ENCODE results near the gene WIPF2. TPM values are rescaled to one million over a fixed set of nuclear protein-coding genes. Genes with fewer than 3 reads are reported as not detected.

Gene WIPF2
- total RNA-seq, 2 donors from 2014 or later: 12.6 to 27.0 TPM

DNA sequence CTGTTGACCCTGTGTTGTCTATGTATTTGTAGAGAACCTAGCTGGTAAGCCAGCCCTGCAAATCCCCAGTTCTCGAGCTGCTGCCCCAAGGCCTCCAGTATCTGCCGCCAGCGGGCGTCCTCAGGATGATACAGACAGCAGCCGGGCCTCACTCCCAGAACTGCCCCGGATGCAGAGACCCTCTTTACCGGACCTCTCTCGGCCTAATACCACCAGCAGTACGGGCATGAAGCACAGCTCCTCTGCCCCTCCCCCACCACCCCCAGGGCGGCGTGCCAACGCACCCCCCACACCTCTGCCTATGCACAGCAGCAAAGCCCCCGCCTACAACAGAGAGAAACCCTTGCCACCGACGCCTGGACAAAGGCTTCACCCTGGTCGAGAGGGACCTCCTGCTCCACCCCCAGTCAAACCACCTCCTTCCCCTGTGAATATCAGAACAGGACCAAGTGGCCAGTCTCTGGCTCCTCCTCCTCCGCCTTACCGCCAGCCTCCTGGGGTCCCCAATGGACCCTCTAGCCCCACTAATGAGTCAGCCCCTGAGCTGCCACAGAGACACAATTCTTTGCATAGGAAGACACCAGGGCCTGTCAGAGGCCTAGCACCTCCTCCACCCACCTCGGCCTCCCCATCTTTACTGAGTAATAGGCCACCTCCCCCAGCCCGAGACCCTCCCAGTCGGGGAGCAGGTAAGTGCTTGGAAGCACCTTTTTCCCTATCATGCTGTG, 45.5 kb downstream of the WIPF2 start:
- WGBS: 86% methylated on average over 21 of the region's 21 CpGs
- intact Hi-C loops (cut with DNase I): no loop called here
- TF ChIP-seq, protein P1, sequence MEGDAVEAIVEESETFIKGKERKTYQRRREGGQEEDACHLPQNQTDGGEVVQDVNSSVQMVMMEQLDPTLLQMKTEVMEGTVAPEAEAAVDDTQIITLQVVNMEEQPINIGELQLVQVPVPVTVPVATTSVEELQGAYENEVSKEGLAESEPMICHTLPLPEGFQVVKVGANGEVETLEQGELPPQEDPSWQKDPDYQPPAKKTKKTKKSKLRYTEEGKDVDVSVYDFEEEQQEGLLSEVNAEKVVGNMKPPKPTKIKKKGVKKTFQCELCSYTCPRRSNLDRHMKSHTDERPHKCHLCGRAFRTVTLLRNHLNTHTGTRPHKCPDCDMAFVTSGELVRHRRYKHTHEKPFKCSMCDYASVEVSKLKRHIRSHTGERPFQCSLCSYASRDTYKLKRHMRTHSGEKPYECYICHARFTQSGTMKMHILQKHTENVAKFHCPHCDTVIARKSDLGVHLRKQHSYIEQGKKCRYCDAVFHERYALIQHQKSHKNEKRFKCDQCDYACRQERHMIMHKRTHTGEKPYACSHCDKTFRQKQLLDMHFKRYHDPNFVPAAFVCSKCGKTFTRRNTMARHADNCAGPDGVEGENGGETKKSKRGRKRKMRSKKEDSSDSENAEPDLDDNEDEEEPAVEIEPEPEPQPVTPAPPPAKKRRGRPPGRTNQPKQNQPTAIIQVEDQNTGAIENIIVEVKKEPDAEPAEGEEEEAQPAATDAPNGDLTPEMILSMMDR (IDR thresholded peaks at IDR 0.05): no peak
- TF ChIP-seq POLR2AphosphoS5 (IDR thresholded peaks at IDR 0.05) (no peak), POLR2A (IDR thresholded peaks at IDR 0.05) (no peak)
- peaks cover 0 to 2% of the 10 kb centered on the region in 2 donors for H3K36me3 ChIP-seq
- H3K9me3 ChIP-seq: no peaks in the 10 kb centered on the region
- H3K27me3 ChIP-seq (replicated peaks; ENCODE audit: insufficient read depth): no peaks in the 10 kb centered on the region
- no peak overlapping the region for H3K27ac ChIP-seq
- DNase-seq (ENCODE audit: low spot score): no peak
- no peak overlapping the region for H3K4me3 ChIP-seq
- no peaks in the 10 kb centered on the region for H3K4me1 ChIP-seq (replicated peaks)

DNA sequence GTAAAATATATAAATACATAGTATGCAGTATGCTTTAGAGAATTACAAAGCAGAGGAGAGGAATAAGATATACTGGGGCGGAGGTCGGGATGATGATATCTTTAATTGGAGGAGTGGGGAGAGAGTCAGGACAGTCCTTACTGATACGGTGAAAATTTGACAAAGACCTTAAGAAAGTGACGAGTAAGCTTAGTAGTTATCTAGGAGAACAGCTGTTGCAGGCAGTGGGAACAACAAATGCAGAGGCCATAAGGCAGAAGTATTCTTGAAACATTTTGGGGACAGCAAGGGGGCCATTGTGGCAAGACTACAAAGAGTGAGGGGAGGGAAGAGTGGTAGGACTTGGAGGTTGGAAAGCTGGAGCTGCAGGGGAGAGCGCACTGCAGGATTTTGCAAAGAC, 46.2 kb downstream of the WIPF2 start:
- intact Hi-C loops (cut with DNase I): no loop called here
- peaks cover 0 to 2% of the 10 kb centered on the region in 2 donors for H3K36me3 ChIP-seq
- no peak overlapping the region for H3K27ac ChIP-seq
- H3K27me3 ChIP-seq (replicated peaks; ENCODE audit: insufficient read depth): no peaks in the 10 kb centered on the region
- no peak for TF ChIP-seq POLR2A (IDR thresholded peaks at IDR 0.05)
- H3K9me3 ChIP-seq: no peaks in the 10 kb centered on the region
- WGBS: 86% methylated on average over 5 of the region's 5 CpGs
- no peak overlapping the region for H3K4me3 ChIP-seq
- no peak for DNase-seq (ENCODE audit: low spot score)
- no peaks in the 10 kb centered on the region for H3K4me1 ChIP-seq (replicated peaks)

DNA sequence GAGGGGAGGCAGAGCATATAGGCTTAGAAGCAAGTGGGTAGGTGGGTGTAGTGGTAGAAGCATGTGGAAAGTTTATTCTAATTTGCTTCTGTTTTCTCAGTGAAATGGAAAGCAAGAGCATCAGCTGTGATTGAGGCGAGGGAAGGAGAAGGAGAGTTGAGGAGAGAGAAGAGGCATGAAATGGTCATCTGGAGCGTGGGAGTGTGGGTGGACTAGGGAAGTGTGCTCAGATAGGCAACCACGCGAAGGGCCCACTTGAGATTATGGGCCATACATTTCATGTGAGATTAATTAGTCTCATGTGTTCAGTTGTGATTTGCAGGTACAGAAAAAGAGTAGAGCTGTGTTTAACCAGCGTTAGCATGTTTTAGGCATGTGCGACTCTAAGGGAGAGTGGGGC, 47.8 kb downstream of the WIPF2 start:
- Histone ChIP-seq H3K27ac (no peak overlapping the region), H3K4me3 (no peak overlapping the region), H3K27me3 (replicated peaks; ENCODE audit: insufficient read depth) (no peaks in the 10 kb centered on the region), H3K9me3 (no peaks in the 10 kb centered on the region), H3K36me3 (peaks cover 0 to 2% of the 10 kb centered on the region in 2 donors), H3K4me1 (replicated peaks) (no peaks in the 10 kb centered on the region)
- 97% methylated on average over 6 of the region's 6 CpGs for WGBS
- no peak for DNase-seq (ENCODE audit: low spot score)
- no peak for TF ChIP-seq POLR2A (IDR thresholded peaks at IDR 0.05)
- TF ChIP-seq, protein P1 (IDR thresholded peaks at IDR 0.05): no peak
- no peak for TF ChIP-seq POLR2AphosphoS5 (IDR thresholded peaks at IDR 0.05)
- intact Hi-C loops (cut with DNase I): no loop called here

DNA sequence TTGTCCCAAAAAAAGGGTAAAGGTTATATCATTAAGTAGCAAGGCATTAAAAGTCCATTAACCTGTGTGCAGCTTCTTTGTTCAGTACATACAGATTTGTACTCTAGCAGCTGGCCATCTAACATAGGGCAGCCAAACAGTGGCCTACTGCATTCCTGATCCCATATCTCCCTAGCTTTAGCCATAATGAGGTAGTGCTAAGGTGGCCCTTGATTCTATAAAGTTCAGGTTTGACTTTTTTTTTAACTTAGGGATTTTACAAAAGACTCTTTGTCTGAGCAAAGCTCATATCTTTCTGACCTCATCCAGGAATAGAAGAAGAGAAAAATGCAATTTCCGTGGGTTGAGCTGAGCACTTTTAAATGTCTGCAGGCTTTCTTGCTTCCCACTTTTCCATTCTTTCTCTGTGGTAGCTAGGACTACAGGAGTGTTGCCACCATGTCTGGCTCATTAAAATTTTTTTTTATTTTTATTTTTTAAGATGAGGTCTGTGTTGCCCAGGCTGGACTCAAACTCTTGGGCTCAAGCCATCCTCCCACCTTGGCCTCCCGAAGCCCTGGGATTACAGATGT, 49.1 kb downstream of the WIPF2 start:
- Histone ChIP-seq H3K36me3 (no peaks in the 10 kb centered on the region), H3K4me1 (replicated peaks) (no peaks in the 10 kb centered on the region)

DNA sequence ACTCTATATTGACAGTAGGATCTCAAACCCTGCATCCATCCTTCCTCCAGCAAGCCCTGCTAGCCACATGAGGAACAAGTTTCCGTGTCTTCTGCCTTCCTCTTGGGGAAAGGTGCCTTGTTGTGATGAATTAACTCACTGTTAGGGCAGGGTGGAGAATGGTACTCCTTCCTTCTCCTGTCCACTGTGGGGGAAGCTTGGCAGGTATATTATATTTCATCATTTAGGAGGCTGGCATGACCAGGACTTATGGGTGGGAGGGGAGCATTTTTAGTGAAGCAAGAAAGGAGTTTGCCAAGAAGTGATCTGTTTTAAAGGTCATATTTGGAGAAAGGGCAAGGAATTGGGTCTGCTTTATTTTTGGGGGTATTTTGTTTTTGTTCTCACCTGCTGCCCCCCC, 59.3 kb downstream of the WIPF2 start:
- 91% methylated on average over 1 of the region's 1 CpG for WGBS
- intact Hi-C loops (cut with DNase I): no loop called here
- DNase-seq (ENCODE audit: low spot score): no peak
- Histone ChIP-seq H3K27ac (no peak overlapping the region), H3K4me1 (replicated peaks) (no peaks in the 10 kb centered on the region), H3K9me3 (no peaks in the 10 kb centered on the region), H3K4me3 (no peak overlapping the region), H3K36me3 (peaks cover 0 to 10% of the 10 kb centered on the region in 2 donors), H3K27me3 (replicated peaks; ENCODE audit: insufficient read depth) (no peaks in the 10 kb centered on the region)
- TF ChIP-seq POLR2AphosphoS5 (IDR thresholded peaks at IDR 0.05): no peak

More for the DNA sequence above, 49.1 kb downstream of the WIPF2 start:
- DNase-seq (ENCODE audit: low spot score): no peak
- Histone ChIP-seq H3K4me3 (no peak overlapping the region), H3K9me3 (no peaks in the 10 kb centered on the region), H3K27ac (no peak overlapping the region), H3K27me3 (replicated peaks; ENCODE audit: insufficient read depth) (no peaks in the 10 kb centered on the region)
- intact Hi-C loops (cut with DNase I): no loop called here
- 77% methylated on average over 2 of the region's 2 CpGs for WGBS
- TF ChIP-seq POLR2A (IDR thresholded peaks at IDR 0.05): no peak
- TF ChIP-seq, protein P1 (IDR thresholded peaks at IDR 0.05): no peak
- no peak for TF ChIP-seq POLR2AphosphoS5 (IDR thresholded peaks at IDR 0.05)

DNA sequence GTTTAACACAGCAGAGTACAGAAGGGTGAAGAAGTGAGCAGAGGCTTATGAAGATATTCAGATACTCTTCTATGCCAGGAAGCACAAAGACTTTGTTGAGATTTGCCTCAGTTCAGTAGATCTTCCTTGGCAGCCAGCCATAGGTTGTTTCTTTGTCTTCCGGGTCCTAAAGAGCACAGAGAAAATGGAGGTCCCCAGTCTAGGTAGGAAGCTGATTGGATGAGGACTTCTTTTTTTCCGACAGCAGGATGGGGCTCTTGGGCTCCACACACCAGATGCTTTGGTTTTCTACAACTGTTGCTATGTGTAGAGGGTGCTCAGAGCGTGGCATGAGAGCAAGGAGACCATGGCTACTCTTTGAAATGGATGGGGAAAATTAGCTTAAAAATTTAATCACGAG, 60.3 kb downstream of the WIPF2 start:
- Histone ChIP-seq H3K4me1 (replicated peaks) (no peaks in the 10 kb centered on the region), H3K36me3 (peaks cover 0 to 10% of the 10 kb centered on the region in 2 donors), H3K4me3 (no peak overlapping the region), H3K27ac (no peak overlapping the region), H3K27me3 (replicated peaks; ENCODE audit: insufficient read depth) (no peaks in the 10 kb centered on the region), H3K9me3 (no peaks in the 10 kb centered on the region)
- intact Hi-C loops (cut with DNase I): no loop called here
- no peak for DNase-seq (ENCODE audit: low spot score)
- 92% methylated on average over 4 of the region's 4 CpGs for WGBS
- TF ChIP-seq POLR2A (IDR thresholded peaks at IDR 0.05) (no peak), POLR2AphosphoS5 (IDR thresholded peaks at IDR 0.05) (no peak)
- TF ChIP-seq, protein P1 (IDR thresholded peaks at IDR 0.05): no peak
